HG02973 (cell line): ENCODE data around the gene HCRTR1.
"Not testable (repeated sequence)": the region's sequence is repeated elsewhere in the genome, so short reads cannot be mapped to it uniquely, and the experiment has no call there.

Source experiments
- ATAC-seq: cut with Tn5 transposase; IDR thresholded peaks from one replicate; pipeline ENCODE4 v1.9.1; 2021; ENCODE audit warnings: moderate library complexity; ENCODE audit not compliant: unreplicated experiment

HCRTR1 gene

DNA sequence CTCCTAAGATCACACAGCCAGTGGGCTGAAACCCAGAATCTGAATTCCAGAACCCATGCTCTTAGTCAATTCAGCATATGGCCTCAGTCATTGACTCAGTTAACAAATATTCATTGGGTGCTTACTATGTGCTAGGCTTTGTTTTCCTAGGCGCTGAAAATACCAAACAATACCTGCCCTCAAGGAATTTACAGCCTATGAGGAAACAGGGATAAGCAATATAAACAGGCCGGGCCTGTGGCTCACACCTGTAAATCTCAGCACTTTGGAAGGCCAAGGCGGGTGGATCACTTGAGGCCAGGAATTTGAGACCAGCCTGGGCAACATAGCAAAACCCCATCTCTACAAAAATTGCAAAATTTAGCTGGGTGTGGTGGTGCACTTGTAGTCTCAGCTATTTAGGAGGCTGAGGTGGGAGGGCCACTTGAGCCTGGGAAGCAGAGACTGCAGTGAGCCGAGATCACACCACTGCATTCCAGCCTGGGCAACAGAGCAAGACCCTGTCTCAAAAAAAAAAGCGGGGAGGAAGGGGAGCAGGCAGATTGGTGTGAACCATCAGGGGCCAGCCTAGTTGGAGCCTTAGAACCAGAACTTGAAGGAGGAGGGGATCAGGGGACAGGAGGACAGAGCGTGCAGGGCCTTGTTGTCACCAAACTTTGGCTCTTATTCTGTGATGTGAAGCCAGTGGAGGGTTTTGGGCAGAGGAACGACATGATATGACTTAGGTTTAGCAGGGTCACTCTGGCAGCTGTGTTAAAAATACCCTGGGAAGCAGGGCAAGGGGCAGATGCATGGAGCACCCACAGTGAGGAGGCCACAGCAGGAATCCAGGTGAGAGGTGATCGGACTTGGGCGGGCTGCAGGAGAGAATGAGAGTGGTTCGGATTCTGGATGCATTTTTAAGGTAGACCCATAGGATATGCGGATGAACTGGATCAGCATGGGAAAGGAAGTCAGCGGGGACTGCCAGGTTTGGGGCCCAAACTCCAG, 35.4 kb upstream of the HCRTR1 start:
- no peak for ATAC-seq

DNA sequence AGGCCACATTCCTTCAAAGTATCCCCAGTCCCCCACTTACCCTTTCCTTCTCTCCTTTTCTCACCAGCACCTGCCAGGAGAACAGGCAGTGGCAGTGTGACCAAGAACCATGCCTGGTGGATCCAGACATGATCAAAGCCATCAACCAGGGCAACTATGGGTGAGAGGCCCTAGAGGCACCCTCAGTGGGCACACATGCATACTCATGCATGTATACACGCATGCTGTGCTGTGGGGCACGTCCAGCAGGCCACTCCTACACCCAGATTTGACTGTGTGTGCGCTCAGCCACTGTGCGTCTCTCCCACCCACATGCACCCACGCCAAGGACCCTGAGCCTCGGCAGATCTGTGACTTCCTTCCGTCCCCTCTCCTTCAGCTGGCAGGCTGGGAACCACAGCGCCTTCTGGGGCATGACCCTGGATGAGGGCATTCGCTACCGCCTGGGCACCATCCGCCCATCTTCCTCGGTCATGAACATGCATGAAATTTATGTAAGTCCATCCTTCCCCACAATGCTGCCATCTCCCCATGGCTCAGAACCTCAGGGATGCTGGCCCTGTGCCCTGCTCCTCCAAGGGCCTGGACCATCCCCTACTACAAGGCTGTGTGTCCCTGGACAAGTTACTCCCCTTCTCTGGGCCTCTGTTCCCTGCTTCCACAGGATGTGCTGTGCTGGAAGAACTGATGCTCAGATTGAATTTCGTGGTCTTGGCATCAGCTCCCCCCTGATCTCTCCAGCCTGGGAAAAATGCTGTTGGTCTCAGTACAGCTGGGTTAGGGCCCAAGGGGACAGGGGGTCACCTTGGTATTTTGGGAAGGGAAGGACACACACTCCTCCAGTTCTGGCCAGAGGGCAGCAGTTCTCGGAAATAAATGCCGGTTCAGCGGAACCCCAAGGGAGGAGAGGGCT, 34.2 kb upstream of the HCRTR1 start:
- no peak for ATAC-seq

DNA sequence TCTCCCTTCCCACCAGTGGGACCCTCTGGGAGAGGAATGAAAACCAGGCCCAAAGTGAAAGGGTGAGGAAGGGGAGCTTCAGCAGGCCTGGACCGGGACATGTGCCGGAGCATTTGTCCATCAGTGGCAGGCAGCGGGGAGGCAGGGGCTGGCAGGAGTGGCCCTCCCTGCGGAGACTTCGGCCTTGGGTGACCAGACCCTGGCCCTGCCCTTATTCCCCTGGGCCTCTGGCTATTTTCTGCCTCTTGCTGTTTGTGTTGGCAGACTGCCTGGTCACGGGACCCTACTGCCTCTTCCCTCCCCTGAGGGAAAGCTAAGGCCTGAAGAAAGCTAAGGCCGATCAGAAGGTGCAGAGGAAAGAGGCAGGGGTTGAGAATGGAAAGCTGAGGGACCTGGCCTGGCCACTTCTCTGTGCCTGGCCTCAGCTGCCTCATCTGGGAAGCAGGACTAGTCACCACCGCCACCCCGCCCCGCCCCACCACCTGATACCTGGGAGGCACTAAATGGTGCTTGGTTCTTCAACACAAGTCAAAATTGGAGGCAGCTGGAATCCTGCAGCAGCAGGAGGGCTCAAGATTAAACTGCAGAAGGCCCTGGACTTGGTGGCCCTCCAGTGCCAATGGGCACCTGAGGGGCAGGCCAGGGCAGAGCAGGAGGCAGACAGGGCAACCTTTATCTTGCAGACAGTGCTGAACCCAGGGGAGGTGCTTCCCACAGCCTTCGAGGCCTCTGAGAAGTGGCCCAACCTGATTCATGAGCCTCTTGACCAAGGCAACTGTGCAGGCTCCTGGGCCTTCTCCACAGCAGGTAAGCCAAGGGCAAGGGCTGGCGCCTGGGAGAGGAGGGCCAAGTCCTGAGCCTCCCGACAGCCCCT, 33.3 kb upstream of the HCRTR1 start:
- no peak for ATAC-seq

DNA sequence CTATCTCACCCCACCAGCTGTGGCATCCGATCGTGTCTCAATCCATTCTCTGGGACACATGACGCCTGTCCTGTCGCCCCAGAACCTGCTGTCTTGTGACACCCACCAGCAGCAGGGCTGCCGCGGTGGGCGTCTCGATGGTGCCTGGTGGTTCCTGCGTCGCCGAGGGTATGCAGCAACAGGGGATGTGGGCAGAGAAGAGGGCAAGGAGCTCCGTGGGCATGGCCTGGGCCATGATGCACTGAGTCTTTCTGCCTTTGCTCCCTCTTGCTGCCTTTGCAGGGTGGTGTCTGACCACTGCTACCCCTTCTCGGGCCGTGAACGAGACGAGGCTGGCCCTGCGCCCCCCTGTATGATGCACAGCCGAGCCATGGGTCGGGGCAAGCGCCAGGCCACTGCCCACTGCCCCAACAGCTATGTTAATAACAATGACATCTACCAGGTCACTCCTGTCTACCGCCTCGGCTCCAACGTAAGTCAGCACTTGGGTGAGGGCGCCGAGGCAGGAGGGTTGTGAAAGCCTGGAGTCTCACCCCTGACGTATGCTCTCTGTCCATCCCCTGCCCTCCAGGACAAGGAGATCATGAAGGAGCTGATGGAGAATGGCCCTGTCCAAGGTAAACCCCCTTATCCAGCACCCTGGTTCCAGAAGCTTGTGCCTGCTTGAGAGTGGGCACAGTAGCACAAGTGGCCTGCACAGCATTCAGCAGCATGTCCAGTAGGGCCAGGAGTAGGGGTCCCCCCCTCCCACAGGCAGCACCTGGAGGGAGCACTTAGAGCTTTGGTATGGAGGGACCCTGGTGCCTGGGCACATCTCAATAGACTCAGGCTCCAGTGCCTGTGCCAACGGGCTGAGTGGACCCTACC, 32.4 kb upstream of the HCRTR1 start:
- ATAC-seq: no peak

DNA sequence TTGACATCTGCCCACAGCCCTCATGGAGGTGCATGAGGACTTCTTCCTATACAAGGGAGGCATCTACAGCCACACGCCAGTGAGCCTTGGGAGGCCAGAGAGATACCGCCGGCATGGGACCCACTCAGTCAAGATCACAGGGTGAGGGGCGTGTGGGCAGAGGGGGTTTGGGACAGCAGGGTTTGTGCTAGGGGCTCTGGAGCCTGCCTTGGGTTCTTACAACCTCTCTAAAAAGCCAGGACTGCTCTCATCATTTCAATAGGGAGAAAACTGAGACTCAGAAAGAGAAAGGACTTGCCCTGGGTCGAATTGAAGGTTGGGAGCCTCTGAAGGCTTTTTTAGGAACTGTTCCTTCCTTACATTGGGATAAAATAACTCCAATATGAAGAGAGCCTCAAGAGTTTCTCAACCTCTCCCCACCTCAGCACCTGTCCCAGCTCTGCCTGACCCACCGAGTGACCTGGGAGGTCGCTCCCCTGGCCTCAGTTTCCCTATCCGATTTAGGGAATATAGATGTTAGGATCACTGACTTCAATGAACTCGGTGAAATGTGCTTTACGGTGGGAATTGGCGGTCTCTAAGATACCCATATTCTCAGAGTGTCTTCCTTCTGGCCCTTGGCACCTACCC, 31.6 kb upstream of the HCRTR1 start:
- ATAC-seq: no peak

DNA sequence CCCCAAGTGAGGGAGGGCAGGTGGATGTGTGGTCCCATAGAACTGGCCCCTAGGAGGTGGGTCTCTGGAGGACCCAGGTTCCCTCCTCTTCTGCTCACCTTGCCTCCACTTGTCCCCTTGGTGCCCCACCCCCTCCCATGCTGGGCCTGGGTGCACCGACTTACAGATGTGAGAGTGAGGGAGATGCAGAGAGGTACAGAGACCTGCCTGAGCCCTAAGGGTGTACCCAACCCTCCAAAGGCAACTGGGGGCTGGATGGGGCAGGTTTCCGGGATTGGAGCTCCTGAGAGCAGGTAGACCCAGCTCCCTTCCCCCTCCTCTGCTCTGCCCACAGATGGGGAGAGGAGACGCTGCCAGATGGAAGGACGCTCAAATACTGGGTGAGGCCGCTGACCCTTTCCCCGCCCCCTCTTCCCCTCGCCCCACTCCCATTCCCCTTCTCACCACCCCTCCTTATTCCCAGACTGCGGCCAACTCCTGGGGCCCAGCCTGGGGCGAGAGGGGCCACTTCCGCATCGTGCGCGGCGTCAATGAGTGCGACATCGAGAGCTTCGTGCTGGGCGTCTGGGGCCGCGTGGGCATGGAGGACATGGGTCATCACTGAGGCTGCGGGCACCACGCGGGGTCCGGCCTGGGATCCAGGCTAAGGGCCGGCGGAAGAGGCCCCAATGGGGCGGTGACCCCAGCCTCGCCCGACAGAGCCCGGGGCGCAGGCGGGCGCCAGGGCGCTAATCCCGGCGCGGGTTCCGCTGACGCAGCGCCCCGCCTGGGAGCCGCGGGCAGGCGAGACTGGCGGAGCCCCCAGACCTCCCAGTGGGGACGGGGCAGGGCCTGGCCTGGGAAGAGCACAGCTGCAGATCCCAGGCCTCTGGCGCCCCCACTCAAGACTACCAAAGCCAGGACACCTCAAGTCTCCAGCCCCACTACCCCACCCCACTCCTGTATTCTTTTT, 30.8 kb upstream of the HCRTR1 start:
- no peak for ATAC-seq

DNA sequence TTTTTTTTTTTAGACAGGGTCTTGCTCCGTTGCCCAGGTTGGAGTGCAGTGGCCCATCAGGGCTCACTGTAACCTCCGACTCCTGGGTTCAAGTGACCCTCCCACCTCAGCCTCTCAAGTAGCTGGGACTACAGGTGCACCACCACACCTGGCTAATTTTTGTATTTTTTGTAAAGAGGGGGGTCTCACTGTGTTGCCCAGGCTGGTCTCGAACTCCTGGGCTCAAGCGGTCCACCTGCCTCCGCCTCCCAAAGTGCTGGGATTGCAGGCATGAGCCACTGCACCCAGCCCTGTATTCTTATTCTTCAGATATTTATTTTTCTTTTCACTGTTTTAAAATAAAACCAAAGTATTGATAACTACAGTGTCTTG, 30.2 kb upstream of the HCRTR1 start:
- not testable (repeated sequence) for ATAC-seq

DNA sequence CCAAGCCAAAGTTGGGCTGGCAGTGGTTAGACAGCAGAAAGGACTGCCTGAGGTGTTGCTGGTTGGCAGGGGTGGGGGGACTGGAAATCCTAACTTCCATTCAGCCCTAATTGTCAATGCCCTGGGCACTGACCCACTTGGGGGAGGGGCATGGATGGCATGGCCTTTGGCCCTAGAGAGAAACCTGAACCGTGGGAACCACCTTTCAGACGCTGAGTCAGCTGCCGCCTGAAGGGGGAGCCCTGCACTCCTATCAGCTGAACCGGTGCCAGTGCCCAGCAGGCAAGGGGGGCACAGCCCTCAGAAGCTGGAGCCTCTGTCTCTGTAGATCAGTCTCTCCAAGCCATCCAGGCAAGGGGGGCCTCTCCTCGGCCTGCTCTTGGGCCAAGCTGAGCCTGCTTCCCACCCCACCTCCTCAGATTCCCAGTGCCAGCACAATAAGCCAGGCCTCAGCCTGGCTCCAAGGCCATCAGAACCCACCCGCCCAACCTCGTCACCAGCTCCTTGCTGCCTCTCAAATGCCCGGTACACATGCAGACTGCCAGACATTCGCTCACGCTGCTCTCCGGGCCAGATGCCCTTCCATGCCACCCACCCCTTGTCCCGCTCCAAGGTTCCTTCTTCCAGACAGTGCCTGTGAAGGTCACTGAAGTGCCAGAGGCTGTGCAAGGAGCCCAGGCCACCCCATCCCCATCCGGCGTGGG, 29.6 kb upstream of the HCRTR1 start:
- no peak for ATAC-seq

DNA sequence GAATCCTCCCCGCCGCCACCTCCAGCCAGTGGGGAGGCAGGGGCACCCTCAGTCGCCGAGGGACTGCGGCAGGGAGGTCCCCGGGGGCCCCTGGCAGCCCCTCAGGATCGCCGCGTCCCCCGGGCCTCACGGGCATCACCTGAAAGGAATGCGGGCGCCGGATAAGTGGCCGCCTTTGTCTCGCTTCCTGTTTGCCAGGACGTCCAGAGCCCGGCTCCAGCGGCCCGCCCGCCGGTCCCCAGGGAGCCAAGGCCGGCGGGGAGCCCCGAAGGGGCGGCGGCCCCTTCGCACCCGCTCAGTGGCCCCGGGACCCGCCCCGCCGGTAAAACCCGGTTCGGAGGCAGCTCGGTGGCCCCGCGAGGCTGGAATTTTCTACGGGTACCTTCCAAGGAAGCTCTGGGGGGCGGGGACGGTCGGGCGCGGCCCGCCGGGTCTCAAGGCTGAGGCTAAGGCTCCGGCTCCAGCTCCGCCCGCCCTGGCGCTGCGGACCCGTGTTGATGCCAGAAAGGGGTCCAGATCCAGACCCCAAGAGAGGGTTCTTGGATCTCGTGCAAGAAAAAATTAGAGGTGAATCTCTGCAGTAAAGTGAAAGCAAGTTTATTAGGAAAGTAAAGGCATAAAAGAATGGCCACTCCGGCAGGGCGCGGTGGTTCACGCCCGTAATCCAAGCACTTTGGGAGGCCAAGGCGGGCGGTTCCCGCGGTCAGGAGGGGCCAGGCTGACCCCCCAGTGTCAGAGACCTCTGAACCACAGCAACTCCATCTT, 28.6 kb upstream of the HCRTR1 start:
- no peak for ATAC-seq

DNA sequence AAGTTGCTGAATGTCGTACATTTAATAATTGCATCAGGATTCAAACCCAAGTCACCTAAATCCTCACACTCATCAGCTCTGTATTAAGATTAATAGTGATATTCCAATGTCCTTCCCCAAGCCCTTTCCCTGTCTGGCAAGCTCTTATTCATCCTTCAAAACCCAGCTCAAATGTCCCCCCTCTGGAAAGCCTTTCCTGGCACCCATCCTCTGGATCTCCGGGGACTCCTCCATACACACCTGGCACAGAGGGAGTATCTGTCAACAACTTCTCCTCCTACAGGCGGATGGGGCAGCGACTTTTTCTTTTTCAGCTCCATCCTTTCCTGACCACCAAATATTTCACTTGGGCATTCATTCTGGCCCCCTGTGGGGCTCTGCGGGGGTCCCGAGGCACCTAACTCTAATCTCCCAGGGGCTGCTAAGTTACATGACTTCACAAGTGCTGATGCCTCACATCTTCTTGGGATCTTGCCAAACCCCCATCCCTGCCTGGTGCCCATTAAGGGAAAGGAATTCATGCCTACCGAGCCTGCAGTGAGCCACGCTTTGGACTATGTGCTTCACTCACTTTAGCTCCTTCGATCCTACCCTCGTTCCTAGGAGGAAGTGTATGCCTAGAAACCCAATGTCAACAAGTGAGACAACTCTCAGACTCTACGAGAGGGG, 25.9 kb upstream of the HCRTR1 start:
- no peak for ATAC-seq

DNA sequence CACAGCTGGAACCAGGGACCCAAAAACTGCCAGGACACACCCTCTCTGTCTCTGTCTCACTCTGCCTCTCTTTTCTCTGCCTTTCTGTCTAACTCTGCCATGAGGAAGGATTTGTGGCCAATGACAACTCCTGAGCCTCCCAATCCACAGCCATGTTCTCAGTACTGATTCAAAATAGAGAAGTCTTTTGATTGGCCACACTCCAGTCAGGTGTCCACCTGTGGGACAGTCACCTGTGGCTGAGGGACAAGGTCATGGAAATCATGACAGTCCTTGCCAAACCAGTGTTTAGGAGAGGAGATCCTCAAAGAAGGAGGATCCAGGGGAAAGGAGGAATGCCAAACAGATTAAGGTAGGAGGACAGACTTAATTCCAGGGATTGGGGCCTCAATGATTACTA, 25.4 kb upstream of the HCRTR1 start:
- ATAC-seq: no peak

DNA sequence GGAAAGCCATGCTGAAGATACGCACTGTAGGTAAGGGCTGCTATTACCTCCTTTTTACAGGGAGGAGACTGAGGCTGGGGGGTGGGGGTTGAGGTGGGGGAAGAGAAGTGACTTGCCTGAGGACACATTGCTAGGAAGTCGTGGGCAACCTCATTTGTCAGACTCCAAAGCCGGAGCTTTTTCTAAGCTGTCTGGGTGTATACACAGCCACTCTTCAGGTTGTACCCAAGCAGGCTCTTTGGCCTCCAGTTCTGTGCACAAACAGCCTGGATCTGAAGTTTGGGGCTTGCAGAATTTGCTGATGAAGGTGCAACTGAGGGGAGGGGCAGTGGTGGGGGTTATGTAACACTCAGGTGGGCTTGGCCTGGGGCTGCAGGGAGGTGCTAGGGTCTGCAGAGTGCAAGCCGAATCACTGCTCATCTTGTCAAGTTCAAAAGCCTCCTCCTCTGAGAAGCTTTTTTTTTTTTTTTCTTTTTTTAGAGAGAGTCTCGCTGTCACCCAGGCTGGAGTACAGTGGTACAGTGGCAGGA, 24.3 kb upstream of the HCRTR1 start:
- no peak for ATAC-seq

DNA sequence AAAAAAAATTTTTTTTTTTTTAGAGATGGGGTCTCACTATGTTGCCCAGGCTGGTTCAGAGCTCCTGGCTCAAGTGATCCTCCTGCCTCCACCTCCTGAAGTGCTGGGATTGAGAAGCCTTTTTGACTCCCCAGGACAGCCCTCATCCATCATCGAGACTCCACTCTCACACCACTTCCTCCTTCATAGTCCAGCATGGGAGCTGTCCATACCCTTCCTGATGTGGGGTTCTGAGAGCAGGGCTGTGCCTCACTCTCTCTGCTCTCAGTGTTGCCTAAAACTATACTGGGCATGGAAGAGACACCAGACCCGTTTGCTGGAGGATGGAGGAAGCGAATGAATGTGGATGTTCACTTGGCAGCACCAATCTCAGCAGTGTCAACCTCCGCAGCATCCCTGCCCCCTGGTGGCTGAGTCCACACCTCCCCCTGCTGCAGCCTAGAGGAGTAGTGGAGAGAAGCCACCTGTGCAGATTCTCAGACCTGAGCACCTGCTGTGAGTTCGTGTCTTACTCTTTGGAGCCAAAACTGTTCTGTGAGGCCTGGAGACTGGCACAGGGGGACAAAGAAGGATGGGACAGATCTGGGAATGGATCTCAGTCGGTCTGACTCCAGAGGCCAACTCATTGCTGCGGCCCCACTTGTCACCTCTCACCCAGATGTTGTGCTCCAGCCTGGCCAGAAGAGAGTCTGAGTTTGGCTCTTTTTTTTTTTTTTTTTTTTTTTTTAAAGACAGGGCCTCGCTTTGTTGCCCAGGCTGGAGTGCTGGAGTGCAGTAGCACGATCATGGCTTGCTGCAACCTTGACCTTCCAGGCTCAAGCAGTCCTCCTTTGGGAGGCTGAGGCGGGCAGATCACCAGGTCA, 23.5 kb upstream of the HCRTR1 start:
- ATAC-seq: no peak

DNA sequence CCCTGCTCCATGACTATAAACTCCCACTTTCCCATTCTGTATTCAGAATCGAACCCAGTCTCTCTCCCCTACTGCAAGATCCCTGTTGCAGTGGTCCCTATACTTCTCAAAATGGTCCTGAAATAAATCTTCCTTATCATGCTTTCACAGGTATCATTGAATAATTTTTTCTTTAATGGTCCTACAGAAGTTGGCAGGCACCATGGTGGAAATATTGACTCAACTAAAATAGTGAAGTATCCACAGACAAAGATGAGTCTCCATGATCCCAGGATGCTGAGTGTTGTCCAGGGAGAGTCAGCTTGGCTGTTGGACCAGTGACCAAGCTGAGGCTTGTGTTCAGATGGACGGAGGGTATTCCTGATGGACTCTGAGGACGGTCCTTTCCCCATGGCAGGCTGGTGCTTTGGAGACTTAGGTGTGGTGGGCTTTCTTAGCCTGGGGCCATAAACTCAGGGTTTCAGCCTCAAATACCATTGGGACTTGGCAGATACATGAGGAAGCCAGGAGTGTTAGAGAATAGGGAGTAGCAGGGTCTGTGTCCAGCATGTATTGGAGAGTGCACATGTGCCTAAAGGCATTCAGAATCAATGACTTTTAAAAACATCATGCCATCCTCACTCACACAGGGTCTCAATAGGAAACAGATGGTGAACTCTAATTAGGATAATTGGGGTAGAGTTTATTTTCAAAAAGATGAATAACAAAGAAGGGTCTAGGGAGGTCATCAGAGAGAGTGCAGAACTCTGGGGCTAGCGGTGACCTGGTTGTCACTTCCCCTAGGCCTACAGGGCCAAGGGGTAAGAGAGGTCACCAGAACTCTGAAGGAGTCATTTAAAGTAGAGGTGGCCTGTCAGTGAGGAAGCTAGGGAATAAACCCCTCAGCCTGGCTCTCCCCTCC, 21.4 kb upstream of the HCRTR1 start:
- no peak for ATAC-seq
